Lower leg skin (tissue), 4 donors: ENCODE results near the gene CD2. TPM values are rescaled to one million over a fixed set of nuclear protein-coding genes. Genes with fewer than 3 reads are reported as not detected.

ENCODE experiments used
- DNase-seq, 2 donors: peaks; one replicate each; pipeline ENCODE4 v3.0.0-alpha.2; 2019; ENCODE audit warnings: low spot score in 2 of 2
- H3K4me3 ChIP-seq: fragments of 200-600 bp; sonication (generic); 2 replicates; pipeline ENCODE4 v1.5.1; 2017; ENCODE audit warnings: mild to moderate bottlenecking, low read depth; ENCODE audit not compliant: poor library complexity, severe bottlenecking
- CTCF ChIP-seq, 3 donors: fragments of 450-650 bp; IDR thresholded peaks; one replicate each; pipeline ENCODE4 v1.5.1; 2016; ENCODE audit warnings: antibody characterized with exemption in 3 of 3, mild to moderate bottlenecking in 3 of 3, moderate library complexity in 2 of 3
- POLR2A ChIP-seq, 2 donors: fragments of 450-650 bp; IDR thresholded peaks; one replicate each; pipeline ENCODE4 v1.6.1; 2016 to 2017; ENCODE audit warnings: antibody characterized with exemption in 2 of 2, mild to moderate bottlenecking in 1 of 2, moderate library complexity in 1 of 2
- WGBS, 2 donors: methylation state at CpG; one replicate each; pipeline ENCODE4 v1.1.5; 2018; 5-methylcytosine and 5-hydroxymethylcytosine counted together
- intact Hi-C: fragments of 100-400 bp; cut with DNase I; formaldehyde crosslinking; loops from one replicate; pipeline ENCODE4 v1.15.0; 2023; ENCODE audit warnings: low total_unique reads
- total RNA-seq, 4 donors: library from RNA; depleted of rRNA; stranded (reverse); fragments of >200 nt; gene quantifications; one replicate each; pipeline ENCODE4 v1.1.0, GENCODE V29; 2016

Gene CD2
- total RNA-seq, 4 donors from 2014 or later: 0.78 to 1.1 (median 1.1) TPM; not detected in 1

- no peak for TF ChIP-seq POLR2A (IDR thresholded peaks at IDR 0.05)
- no peak for TF ChIP-seq CTCF (IDR thresholded peaks at IDR 0.05)
- intact Hi-C loops: no loop called here
These were observed 13.7 kb downstream of the CD2 start for GRCh38 chr1:116767782-116768382.

GRCh38 chr1:116768416-116769103, 14.3 kb downstream of the CD2 start:
- no peak overlapping the region for H3K4me3 ChIP-seq
- 89 to 91% methylated on average over 13 of the region's 13 CpGs for WGBS, 2 donors
- DNase-seq: no peak
- TF ChIP-seq POLR2A (IDR thresholded peaks at IDR 0.05) (no peak), CTCF (IDR thresholded peaks at IDR 0.05) (no peak)
- intact Hi-C loops: no loop called here

More at GRCh38 chr1:116767782-116768382, 13.7 kb downstream of the CD2 start:
- no peak for DNase-seq
- no peak overlapping the region for H3K4me3 ChIP-seq
- 93 to 95% methylated on average over 5 of the region's 5 CpGs for WGBS, 2 donors

- intact Hi-C loops: no loop called here
- no peak for TF ChIP-seq CTCF (IDR thresholded peaks at IDR 0.05)
- no peak for TF ChIP-seq POLR2A (IDR thresholded peaks at IDR 0.05)
- DNase-seq: no peak
- H3K4me3 ChIP-seq: no peak overlapping the region
- 84 to 86% methylated on average over 6 of the region's 6 CpGs for WGBS, 2 donors
These were observed 14.8 kb downstream of the CD2 start for GRCh38 chr1:116769104-116769452.

GRCh38 chr1:116769561-116769977, 15.3 kb downstream of the CD2 start:
- DNase-seq: no peak
- no peak overlapping the region for H3K4me3 ChIP-seq
- WGBS, 2 donors: 68 to 78% methylated on average over 1 of the region's 1 CpG
- intact Hi-C loops: no loop called here
- TF ChIP-seq CTCF (IDR thresholded peaks at IDR 0.05) (no peak), POLR2A (IDR thresholded peaks at IDR 0.05) (no peak)

GRCh38 chr1:116769994-116770393, 15.8 kb downstream of the CD2 start:
- DNase-seq: no peak
- no peak overlapping the region for H3K4me3 ChIP-seq
- TF ChIP-seq POLR2A (IDR thresholded peaks at IDR 0.05): no peak
- TF ChIP-seq CTCF (IDR thresholded peaks at IDR 0.05): no peak
- WGBS, 2 donors: 86 to 93% methylated on average over 9 of the region's 9 CpGs
- intact Hi-C loops: no loop called here
